C4-2B (cell line): ENCODE results near the gene HIVEP2.

Source experiments
- H3K27ac ChIP-seq: fragments of 450-650 bp; 2 replicates; pipeline ENCODE4 v1.5.1; 2017
- ZFX ChIP-seq: fragments of 450-650 bp; IDR thresholded peaks from 2 replicates; pipeline ENCODE4 v1.6.1; 2017
- TF ChIP-seq, protein P1 (sequence below): fragments of 450-650 bp; conservative IDR thresholded peaks from 2 replicates; pipeline ENCODE4 v1.5.1; 2017; ENCODE audit warnings: mild to moderate bottlenecking

HIVEP2 gene

DNA sequence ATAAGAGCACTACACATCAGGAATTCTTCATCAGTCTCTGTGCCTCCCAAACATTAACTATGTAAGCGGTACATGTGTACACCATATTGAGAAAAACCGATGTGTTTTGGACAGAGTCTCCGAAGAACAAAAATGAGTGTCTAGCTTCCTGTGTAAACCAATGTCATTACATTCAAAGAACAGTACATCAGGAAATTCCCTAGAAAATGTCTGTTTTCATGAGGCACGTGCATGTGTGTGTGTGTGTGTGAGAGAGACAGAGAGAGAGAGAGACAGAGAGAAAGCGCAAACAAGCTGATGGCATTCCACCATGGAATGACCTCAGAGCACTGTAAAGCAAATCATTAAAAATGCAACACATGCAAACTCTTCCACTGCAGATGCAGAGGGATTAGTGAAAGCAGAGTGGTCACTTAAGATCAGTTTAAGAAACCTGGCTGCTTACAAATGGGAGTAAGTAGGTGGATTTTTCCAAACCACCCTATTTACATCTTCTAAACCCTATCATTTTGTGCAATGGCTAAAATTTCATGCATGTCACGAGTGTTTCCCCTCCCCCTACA lies 133.9 kb downstream of the HIVEP2 start:
- H3K27ac ChIP-seq, result no peak overlapping the region
- no peak for TF ChIP-seq ZFX
- TF ChIP-seq, protein P1, sequence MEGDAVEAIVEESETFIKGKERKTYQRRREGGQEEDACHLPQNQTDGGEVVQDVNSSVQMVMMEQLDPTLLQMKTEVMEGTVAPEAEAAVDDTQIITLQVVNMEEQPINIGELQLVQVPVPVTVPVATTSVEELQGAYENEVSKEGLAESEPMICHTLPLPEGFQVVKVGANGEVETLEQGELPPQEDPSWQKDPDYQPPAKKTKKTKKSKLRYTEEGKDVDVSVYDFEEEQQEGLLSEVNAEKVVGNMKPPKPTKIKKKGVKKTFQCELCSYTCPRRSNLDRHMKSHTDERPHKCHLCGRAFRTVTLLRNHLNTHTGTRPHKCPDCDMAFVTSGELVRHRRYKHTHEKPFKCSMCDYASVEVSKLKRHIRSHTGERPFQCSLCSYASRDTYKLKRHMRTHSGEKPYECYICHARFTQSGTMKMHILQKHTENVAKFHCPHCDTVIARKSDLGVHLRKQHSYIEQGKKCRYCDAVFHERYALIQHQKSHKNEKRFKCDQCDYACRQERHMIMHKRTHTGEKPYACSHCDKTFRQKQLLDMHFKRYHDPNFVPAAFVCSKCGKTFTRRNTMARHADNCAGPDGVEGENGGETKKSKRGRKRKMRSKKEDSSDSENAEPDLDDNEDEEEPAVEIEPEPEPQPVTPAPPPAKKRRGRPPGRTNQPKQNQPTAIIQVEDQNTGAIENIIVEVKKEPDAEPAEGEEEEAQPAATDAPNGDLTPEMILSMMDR, result no peak

DNA sequence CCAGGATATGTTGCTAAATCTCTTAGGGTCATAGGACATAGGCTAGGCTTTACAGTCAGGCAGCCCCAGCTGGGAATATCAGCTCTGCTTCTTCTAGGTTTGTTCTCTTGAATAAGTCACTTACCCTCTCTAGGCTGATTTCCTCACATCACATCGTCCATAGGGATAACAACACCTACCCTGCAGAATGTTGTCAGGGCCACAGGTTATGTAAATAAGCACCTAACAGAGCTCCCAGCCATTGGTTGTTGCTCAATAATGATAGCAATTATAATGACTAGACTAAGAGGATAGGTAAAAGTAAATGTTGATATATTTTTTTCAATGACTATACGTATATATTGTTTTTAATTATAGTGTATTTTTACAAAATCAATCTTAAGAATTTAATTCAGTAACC lies 135.0 kb downstream of the HIVEP2 start:
- no peak for TF ChIP-seq ZFX
- TF ChIP-seq, protein P1, result no peak
- H3K27ac ChIP-seq, result no peak overlapping the region

DNA sequence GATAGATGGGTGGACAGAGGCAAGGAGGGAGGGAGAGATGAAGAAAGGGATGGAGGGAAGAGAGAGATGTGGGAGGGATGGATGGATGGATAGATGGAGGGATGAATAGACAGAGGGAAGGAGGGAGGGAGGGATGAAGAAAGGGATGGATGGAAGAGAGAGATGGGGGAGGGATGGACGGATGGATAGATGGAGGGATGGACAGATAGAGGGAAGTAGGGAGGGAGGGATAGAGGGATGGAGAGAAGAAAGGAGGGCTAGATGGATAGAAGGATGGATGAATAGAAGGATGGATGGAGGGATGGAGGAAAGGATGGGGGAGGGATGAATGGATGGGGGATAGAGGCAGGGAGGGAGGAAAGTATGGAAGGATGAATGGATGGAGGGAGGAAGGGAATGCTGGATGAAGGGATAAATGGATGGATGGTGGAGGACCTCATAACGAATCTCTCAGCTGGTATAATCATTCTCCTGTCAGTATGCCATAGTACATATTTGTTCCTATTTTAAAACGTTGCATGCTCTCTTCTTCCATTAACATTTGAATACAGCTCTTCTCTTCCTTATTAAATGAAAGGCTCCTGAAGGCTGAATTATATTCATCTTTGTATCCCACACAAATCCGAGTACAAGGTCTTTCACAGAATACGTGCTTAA lies 136.4 kb downstream of the HIVEP2 start:
- TF ChIP-seq, protein P1, result no peak
- TF ChIP-seq ZFX, result no peak
- no peak overlapping the region for H3K27ac ChIP-seq

DNA sequence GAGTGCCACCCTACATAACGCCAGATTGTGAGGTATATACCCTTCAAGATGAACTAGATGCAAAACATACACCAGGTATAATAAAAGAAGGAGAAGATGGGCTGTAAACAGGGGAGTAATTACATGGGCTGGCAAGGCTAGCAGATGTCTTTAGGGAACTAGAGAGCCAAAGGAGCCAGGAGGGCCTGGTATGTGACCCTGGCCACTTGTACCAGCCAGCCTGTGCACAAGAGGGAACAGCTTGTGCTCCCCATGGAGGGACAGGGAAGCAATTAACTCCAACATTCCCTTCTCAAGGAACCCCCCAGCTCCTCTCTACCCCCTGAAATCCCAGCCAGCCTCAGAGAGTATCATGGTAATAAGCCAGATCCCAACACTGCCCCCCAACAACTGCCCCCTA lies 139.9 kb downstream of the HIVEP2 start:
- H3K27ac ChIP-seq, result no peak overlapping the region
- TF ChIP-seq ZFX, result no peak

DNA sequence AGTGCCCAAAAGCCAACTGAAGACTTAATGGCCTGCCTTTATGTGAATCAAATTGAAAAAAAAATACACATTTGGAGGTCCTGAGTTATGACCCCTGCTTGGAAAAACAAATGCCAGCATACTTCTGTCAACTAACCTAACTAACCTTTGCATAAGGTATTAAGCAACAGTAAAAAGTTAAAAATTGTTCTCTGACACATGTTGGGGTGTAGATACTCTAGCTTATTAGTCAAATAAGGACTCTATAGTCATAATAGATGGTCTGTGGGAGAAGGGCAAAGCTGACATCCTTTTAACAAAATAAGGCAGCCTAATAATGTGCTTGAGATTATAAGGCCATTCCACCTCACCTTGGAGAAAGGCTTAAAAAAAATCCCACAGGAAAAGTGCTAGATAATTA lies 140.5 kb downstream of the HIVEP2 start:
- H3K27ac ChIP-seq, result no peak overlapping the region
- no peak for TF ChIP-seq ZFX
- TF ChIP-seq, protein P1, result no peak

DNA sequence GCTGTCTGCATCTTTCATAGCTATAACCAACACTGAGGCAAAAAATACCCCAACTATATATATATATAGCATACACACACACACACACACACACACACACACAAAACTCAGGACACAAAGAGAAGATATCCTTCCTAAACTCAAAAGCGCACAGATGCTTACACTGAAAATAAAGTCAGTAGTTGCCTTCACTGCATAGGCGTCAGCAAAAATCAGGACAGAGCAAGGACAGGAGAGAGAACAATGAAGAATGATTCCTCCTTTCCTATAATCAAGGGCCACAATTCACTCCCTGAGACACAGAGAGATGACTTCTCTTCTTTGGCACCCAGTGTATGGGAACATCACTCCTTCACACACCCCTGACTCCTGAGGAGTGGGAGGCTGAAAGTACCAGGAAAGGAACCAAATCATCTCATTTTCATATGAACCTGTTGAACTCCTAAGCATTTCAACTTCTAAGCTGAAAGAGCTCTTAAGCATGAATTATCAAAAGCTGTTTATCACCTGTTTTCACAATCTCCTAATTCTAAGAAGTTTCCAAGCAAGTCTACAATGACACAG lies 141.4 kb downstream of the HIVEP2 start:
- no peak for TF ChIP-seq ZFX
- TF ChIP-seq, protein P1, result no peak
- H3K27ac ChIP-seq, result no peak overlapping the region

DNA sequence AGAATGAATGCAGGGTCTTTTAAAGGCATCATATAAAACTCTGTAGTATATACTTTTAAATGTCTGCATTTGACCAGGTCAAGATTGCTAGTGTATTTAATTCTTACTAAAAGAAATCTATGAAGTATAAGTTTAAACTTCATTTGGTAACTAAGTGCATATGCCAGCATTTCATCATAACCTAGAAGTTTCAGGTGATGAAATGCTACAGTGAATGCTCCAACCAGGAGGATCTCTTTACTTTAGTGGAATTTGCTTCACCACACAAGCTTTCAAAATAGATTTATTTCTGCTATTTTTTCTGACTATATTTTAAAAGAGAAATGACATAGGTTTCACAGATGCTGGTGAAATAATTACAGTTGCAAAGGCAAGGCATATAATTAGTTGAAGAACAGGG lies 141.9 kb downstream of the HIVEP2 start:
- H3K27ac ChIP-seq, result no peak overlapping the region
- no peak for TF ChIP-seq ZFX
- TF ChIP-seq, protein P1, result no peak

DNA sequence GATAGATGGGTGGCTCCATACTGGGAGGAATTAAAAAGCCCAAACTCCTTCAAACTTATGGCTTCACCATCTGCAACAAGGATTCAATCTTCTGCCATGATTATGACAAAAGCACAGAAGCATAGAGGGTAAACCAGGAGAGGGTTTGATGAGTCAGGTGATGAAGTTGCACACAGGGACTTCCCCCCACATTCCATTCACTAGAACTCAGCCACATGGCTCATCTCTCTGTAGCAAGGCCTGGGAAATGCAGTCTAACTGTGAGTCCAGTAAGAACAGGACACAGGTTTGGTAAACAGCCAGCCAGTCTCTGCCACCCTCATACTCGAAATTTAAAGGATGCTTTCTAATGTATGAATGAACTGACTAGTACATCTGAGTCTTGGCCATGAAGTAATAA lies 142.9 kb downstream of the HIVEP2 start:
- TF ChIP-seq, protein P1, result no peak
- no peak for TF ChIP-seq ZFX
- H3K27ac ChIP-seq, result no peak overlapping the region
